ENCODE data around the gene SCRN3. TPM values are rescaled to one million over a fixed set of nuclear protein-coding genes. Genes with fewer than 3 reads are reported as not detected.
"Not testable (repeated sequence)": the region's sequence is repeated elsewhere in the genome, so short reads cannot be mapped to it uniquely, and the experiment has no call there.

The SCRN3 gene
- total and polyA plus RNA-seq, 11 donors: 15.7 to 56.6 (median 35.0) TPM

DNA sequence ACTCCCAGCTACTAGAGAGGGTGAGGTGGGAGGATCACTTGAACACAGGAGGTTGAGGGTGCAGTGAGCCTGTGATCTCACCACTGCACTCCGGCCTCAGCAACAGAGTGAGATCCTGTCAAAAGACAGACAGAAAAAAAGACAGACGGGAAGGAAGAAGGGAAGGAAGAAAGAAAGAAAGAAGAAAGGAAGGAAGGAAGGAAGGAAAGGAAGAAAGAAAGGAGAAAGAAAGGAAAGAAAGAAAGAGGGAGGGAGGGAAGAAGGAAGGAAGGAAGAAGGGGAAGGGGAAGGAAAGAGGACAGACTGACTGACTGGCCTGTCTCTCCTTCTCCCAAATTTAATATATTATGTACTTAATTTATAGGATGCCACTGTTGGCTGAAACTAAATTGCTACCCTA lies 39.2 kb upstream of the SCRN3 start:
- H3K36me3 ChIP-seq: peaks cover 0 to 44% (median 20%) of the 10 kb centered on the region in 9 donors
- intact Hi-C loops (cut with DNase I): no loop called here
- H3K27me3 ChIP-seq: no peaks in the 10 kb centered on the region
- DNase-seq (no peak), ATAC-seq (no peak)
- H3K27ac ChIP-seq: no peak overlapping the region
- peaks cover 0 to 6% (median 0%) of the 10 kb centered on the region in 12 donors for H3K9me3 ChIP-seq
- WGBS, 4 donors: 90 to 96% (median 95%) methylated on average over 2 of the region's 2 CpGs
- TF ChIP-seq POLR2A (IDR thresholded peaks at IDR 0.05): no peak
- TF ChIP-seq, protein P1, sequence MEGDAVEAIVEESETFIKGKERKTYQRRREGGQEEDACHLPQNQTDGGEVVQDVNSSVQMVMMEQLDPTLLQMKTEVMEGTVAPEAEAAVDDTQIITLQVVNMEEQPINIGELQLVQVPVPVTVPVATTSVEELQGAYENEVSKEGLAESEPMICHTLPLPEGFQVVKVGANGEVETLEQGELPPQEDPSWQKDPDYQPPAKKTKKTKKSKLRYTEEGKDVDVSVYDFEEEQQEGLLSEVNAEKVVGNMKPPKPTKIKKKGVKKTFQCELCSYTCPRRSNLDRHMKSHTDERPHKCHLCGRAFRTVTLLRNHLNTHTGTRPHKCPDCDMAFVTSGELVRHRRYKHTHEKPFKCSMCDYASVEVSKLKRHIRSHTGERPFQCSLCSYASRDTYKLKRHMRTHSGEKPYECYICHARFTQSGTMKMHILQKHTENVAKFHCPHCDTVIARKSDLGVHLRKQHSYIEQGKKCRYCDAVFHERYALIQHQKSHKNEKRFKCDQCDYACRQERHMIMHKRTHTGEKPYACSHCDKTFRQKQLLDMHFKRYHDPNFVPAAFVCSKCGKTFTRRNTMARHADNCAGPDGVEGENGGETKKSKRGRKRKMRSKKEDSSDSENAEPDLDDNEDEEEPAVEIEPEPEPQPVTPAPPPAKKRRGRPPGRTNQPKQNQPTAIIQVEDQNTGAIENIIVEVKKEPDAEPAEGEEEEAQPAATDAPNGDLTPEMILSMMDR (IDR thresholded peaks at IDR 0.05): no peak
- no peak overlapping the region for H3K4me3 ChIP-seq
- no peaks in the 10 kb centered on the region for H3K4me1 ChIP-seq

DNA sequence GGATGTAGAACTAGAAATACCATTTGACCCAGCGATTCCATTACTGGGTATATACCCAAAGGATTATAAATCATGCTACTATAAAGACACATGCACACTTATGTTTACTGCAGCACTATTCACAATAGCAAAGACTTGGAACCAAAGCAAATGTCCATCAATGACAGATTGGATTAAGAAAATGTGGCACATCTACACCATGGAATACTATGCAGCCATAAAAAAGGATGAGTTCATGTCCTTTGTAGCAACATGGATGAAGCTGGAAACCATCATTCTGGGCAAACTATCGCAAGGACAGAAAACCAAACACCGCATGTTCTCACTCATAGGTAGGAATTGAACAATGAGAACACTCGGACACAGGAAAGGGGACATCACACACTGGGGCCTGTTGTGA lies 35.9 kb upstream of the SCRN3 start:
- H3K9me3 ChIP-seq: not testable (repeated sequence)
- H3K36me3 ChIP-seq: peaks cover 0 to 51% (median 29%) of the 10 kb centered on the region in 9 donors

DNA sequence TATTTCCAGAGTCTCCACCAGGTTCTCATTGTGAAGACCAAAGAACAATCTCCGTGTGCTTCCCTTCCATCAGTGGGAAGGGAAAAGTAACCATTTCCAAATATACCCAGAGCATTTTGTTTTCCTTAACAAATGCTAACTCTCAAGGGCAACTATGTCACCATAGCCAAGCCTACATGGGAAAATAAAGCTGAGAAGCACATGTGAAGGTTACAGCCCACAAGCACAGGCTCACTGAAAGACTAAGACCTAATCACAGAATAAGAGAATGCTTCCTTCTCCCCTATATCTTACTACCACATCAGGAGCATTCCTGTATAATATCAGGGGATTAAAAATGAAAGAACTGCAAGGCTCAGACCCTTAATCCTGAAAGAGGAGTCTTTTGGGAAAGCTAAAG lies 32.6 kb upstream of the SCRN3 start:
- Histone ChIP-seq H3K27me3 (no peaks in the 10 kb centered on the region), H3K27ac (no peak overlapping the region), H3K9me3 (peaks cover 0 to 6% (median 0%) of the 10 kb centered on the region in 12 donors), H3K4me3 (no peak overlapping the region), H3K4me1 (no peaks in the 10 kb centered on the region), H3K36me3 (peaks cover 0 to 65% (median 46%) of the 10 kb centered on the region in 9 donors)
- ATAC-seq (no peak), DNase-seq (no peak)
- intact Hi-C loops (cut with DNase I): no loop called here
- TF ChIP-seq, protein P1 (IDR thresholded peaks at IDR 0.05): no peak
- TF ChIP-seq POLR2A (IDR thresholded peaks at IDR 0.05): no peak
- WGBS, 4 donors: 88 to 100% (median 92%) methylated on average over 1 of the region's 1 CpG

More for the DNA sequence above, 35.9 kb upstream of the SCRN3 start:
- ATAC-seq; H3K27ac ChIP-seq; DNase-seq; intact Hi-C loops (cut with DNase I); H3K4me3 ChIP-seq; H3K27me3 ChIP-seq; H3K4me1 ChIP-seq: not testable (repeated sequence)
- WGBS, 4 donors: 97 to 99% (median 98%) methylated on average over 4 of the region's 4 CpGs

DNA sequence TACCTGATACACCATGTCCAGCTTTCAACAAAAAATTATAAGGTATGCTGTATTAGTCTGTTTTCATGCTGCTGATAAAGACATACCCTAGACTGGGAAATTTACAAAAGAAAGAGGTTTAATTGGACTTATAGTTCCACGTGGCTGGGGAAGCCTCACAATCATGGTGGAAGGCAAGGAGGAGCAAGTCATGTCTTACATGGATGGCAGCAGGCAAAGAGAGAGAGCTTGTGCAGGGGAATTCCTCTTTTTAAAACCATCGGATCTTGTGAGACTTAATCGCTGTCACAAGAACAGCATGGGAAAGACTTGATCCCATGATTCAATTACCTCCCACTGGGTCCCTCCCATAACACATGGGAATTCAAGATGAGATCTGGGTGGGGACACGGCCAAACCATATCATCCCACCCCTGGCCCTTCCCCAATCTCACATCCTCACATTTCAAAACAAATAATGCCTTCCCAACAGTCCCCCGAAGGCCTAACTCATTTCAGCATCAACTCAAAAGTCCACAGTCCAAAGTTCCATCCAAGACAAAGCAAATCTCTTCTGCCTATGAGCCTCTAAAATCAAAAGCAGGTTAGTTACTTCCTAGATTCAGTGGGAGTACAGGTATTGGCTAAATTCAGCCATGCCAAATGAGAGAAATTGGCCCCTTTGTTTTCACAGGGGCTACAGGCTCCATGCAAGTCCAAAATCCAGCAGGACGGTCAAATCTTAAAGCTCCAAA lies 31.9 kb upstream of the SCRN3 start:
- ATAC-seq; DNase-seq; intact Hi-C loops (cut with DNase I); H3K27me3 ChIP-seq; H3K4me1 ChIP-seq; H3K27ac ChIP-seq; H3K9me3 ChIP-seq; H3K4me3 ChIP-seq: not testable (repeated sequence)
- 93 to 98% (median 98%) methylated on average over 6 of the region's 6 CpGs for WGBS, 4 donors
- H3K36me3 ChIP-seq: peaks cover 0 to 65% (median 45%) of the 10 kb centered on the region in 9 donors

DNA sequence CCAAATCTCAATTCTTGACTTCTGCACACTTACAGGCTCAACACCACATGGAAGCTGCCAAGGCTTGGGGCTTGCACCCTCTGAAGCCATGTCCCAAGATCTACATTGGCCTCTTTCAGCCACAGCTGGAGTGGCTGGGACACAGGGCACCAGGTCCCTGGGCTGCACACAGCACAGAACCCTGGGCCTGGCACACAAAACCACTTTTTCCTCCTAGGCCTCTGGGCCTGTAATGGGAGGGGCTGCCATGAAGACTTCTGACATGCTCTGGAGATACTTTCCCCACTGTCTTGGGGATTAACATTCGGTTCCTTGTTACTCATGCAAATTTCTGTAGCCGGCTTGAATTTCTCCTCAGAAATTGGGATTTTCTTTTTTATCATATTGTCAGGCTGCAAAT lies 30.9 kb upstream of the SCRN3 start:
- intact Hi-C loops (cut with DNase I): no loop called here
- DNase-seq: no peak
- peaks cover 0 to 71% (median 52%) of the 10 kb centered on the region in 9 donors for H3K36me3 ChIP-seq
- peaks cover 0 to 4% (median 0%) of the 10 kb centered on the region in 12 donors for H3K9me3 ChIP-seq
- WGBS, 4 donors: 93 to 95% (median 95%) methylated on average over 2 of the region's 2 CpGs
- H3K27me3 ChIP-seq: no peaks in the 10 kb centered on the region
- H3K4me3 ChIP-seq: no peak overlapping the region
- no peak overlapping the region for H3K27ac ChIP-seq
- no peak for ATAC-seq
- TF ChIP-seq POLR2A (IDR thresholded peaks at IDR 0.05): no peak
- TF ChIP-seq, protein P1 (IDR thresholded peaks at IDR 0.05): no peak
- no peaks in the 10 kb centered on the region for H3K4me1 ChIP-seq

Measured in heart left ventricle (tissue), 16 donors.